PC-9 (cell line): ENCODE measurements around the gene CR1.

ENCODE experiments used
- EZH2 ChIP-seq: fragments of 200-600 bp; sonication (generic); IDR thresholded peaks from 2 replicates; pipeline ENCODE4 v1.8.0; 2017; ENCODE audit warnings: antibody characterized with exemption, low read depth
- TF ChIP-seq, protein P1 (sequence below): fragments of 200-600 bp; sonication (generic); conservative IDR thresholded peaks from 2 replicates; pipeline ENCODE4 v1.6.1; 2017; ENCODE audit warnings: mixed run types, antibody characterized with exemption, mild to moderate bottlenecking, moderate library complexity

DNA sequence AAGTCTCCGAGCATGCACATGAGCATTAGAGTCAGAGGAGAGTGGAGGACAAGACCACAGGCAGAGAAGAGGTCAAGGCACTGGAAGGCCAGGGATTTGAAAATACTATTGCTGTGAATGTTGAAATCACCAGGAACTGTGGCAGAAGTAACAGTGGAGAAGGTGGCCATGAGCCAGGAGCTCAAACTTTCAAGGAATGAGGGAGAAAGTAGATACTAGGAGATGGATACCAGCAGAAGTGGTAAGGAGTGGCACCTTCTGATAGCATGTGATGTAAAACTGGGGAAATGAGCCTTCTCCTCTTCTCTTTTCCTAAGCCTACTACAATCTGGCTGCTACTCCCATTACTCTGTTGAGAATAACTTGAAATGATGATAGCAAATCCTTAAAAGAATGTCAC lies 1.8 kb upstream of the CR1 start:
- TF ChIP-seq, protein P1, sequence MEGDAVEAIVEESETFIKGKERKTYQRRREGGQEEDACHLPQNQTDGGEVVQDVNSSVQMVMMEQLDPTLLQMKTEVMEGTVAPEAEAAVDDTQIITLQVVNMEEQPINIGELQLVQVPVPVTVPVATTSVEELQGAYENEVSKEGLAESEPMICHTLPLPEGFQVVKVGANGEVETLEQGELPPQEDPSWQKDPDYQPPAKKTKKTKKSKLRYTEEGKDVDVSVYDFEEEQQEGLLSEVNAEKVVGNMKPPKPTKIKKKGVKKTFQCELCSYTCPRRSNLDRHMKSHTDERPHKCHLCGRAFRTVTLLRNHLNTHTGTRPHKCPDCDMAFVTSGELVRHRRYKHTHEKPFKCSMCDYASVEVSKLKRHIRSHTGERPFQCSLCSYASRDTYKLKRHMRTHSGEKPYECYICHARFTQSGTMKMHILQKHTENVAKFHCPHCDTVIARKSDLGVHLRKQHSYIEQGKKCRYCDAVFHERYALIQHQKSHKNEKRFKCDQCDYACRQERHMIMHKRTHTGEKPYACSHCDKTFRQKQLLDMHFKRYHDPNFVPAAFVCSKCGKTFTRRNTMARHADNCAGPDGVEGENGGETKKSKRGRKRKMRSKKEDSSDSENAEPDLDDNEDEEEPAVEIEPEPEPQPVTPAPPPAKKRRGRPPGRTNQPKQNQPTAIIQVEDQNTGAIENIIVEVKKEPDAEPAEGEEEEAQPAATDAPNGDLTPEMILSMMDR: no peak
- no peak for TF ChIP-seq EZH2
